ENCODE results near the gene DLGAP5. TPM values are rescaled to one million over a fixed set of nuclear protein-coding genes. Genes with fewer than 3 reads are reported as not detected.

The DLGAP5 gene
- total RNA-seq, 2 donors from 2014 or later: 90.2 to 187 TPM

DNA sequence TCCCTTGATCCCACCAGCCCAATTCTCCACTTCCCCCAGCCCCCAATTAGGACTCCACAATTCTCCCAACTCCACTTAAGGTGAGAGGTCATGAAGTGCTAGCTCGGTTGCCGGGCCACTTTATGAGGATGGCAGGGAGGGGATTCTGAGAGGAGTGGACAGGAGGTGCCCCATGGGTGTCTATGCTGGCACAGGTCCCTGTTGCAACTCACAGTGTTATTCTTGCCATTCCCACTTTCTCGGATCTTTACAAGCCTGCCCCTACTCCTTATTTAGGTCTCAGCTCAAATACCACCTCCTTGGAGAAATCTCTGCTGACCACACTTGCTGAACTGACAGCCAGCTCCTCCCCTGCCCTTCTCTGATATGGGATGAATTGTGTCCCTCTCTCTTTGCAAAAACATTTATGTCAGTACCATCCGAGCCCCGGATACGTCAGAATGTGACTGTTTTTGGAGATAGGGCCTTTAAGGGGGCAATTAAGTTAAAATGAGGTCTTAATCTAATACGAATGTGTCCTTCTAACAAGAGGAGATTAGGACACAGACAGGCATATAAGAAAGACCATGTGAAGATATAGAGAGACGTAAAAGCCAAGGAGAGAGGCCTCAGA lies 66.5 kb downstream of the DLGAP5 start:
- Mint-ChIP-seq H3K27ac (no peak overlapping the region), H3K9me3 (no peaks in the 10 kb centered on the region), H3K36me3 (no peaks in the 10 kb centered on the region)
- ATAC-seq (no peak), DNase-seq (ENCODE audit: low spot score in 2 of 2) (no peak)

DNA sequence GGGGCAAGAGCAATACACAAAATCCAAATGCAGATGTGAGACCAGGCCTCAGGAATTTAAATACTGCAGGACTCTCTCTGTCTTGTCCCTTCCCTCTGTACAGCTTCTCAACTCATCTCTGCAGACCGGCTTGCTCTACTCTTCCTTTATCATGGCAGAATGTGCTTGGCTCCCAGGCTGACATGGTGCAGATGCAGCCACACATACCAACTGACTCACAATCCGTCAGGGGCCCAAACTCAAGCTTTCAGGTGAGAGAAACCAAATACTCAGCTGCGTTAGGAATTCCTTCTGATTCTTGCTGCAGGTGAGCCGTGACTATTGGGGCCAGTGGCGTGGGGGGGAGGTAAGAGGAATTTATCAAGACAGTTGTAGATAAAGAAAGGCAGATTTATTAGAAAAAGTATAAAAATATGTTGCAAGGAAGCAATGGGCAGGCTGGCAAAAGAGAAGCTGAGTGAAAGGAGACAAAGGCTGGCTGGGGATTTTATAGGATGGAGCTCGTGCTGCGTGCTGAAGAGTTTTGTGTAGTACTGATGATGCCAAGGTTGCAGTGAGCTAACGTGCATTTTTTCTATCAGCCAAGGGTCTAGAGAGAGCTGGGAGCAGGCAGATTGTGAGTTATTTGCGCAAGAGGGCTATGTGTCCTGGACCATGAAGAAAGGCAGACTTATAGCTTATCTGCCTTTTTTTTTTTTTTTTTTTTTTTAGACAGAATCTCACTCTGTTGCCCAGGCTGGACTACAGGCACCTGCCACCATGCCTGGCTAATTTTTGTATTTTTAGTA lies 67.3 kb downstream of the DLGAP5 start:
- DNase-seq (ENCODE audit: low spot score in 2 of 2) (no peak), ATAC-seq (no peak)
- Mint-ChIP-seq H3K9me3 (no peaks in the 10 kb centered on the region), H3K27ac (no peak overlapping the region), H3K36me3 (no peaks in the 10 kb centered on the region)

DNA sequence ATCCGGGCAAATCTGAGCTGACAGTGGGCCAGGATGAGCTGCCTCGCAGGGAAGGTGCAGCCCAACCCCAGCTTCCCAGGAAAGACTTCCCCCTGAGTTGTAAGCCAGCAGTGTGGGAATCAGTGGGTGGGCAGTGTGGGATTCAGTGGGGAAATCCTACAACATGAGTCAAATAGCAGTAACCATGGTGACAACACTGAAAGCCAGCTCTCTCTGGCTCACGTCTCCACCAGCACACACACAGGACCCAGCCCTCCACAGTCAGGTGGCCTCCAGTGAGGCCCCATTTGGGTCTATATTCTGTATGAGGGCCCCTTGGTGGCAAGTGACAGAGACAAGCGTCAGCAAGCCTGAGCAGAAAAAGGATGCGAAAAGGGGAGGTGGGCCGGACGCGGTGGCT lies 68.3 kb downstream of the DLGAP5 start:
- no peak for ATAC-seq
- no peak for DNase-seq (ENCODE audit: low spot score in 2 of 2)
- Mint-ChIP-seq H3K9me3 (no peaks in the 10 kb centered on the region), H3K27ac (no peak overlapping the region), H3K36me3 (no peaks in the 10 kb centered on the region)

DNA sequence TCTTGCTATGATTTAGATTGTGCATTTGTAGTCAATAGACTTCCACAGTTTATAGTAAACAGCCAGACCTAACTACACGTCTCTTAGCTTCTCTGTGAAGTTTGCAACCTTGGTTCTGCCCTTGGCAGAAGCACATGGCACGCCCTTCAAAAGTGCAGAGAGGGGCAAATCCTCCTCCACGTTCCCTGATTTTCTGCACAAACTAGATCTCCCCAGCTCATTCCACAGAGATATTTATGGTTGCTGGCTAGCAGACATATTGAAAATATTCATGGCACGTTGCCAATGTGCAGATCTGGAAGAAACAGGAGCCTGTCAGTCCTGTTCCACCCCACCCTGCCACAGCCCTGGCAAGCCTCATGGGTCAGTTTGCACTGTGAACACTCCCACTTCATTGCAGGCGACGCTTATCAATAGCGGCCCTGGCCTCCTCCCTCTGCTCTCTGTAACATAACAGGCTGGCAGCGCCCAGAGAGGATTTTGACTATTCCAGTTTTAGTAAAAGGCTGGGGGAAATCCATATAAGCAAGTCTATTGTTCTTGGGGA lies 68.9 kb downstream of the DLGAP5 start:
- Mint-ChIP-seq H3K27ac (no peak overlapping the region), H3K36me3 (no peaks in the 10 kb centered on the region), H3K9me3 (no peaks in the 10 kb centered on the region)
- DNase-seq (ENCODE audit: low spot score in 2 of 2): no peak
- ATAC-seq: no peak

DNA sequence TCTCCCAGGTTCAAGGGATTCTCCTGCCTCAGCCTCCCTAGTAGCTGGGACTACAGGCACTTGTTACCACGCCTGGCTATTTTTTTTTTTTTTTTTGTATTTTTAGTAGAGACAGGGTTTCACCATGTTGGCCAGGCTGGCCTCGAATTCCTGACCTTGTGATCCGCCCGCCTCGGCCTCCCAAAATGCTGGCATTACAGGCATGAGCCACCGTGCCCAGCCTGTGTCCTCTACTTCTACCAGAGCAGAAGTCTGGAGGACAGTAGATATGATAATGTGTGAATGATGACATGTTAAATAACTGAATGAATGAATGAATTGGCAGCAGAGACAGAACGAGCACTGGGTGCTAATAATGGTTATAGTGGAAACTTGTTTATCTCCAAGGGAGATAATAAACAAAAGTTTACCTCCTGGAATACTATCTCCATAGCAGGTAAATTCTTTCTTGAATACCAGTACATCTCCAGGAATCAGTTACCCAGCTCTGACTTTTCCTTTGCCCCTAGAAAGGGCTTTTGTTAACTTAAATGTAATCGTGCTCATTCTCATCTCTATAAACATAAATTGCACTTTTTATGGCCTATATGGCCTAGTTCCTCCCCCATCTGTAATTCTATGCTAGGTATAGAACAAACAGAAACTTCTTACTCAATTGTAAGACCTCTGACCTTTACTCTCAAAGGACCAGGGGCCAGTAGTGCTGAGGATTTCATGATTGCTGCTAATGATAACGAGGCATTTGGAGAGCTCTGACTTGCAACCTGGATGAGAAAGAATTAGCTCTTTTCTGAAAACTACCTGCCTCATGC lies 69.6 kb downstream of the DLGAP5 start:
- no peak for ATAC-seq
- no peaks in the 10 kb centered on the region for H3K36me3 Mint-ChIP-seq
- no peak for DNase-seq (ENCODE audit: low spot score in 2 of 2)
- no peaks in the 10 kb centered on the region for H3K9me3 Mint-ChIP-seq
- H3K27ac Mint-ChIP-seq: no peak overlapping the region

DNA sequence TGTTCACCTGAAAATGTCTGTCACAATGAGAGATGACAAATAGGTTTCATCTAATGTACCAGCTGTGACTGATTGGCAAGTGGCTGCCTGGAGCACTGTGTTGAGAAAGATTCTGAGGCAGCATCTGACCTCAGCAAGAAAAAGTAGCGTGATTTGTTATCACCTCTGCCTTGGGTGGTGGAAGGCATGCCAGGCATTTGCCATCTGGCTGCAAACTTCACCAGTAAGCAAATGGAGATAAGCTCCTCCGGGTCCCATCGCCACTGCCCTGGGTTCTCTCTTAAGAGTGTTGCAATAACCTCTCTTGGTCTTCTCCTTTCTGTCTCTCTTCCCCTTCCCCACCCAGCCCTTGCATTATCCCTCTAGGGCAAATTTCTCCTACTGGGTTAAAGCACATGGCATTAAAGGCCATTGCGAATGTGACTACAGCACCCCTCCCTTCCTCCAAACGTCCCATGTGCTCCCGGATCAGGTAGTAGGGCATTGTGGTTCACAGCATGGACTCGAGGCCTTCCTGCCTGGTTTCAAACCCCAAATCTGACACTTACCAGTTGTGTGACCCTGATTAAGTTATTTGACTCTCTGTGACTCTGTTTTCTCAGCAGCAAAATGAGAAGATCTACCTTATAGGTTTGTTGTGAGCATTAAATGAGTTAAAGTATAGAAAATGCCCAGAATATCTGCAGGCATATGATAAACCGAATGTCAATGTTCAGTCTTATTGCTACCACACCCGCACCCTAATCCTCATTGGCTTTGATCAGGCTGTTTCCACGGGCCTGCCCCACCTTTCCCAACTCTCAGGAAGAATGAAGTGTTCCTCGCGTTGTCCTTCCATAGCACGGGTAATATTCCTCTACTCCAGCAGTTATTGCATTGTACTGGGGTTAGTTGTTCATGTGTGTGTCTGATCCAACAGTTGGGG lies 70.6 kb downstream of the DLGAP5 start:
- no peaks in the 10 kb centered on the region for H3K9me3 Mint-ChIP-seq
- no peak for ATAC-seq
- H3K36me3 Mint-ChIP-seq: no peaks in the 10 kb centered on the region
- H3K27ac Mint-ChIP-seq: no peak overlapping the region
- no peak for DNase-seq (ENCODE audit: low spot score in 2 of 2)

DNA sequence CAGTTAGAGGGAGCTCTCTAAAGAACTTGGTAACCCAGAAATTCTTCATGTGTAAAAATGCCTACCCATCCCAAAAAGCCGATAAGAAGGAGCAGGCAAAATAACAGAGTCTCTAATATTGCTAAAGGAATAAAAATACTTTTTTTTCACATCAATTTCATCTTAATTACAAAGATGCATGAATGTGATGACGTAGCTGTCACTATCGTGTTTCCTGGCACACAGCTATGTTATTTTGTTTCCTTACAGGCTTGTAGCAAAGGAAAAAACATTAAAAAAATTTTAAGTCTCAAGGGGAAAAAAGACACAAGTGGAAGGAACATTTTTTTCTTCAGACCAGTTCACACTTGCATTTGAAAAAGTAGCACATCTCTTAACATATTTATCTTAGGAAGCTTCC lies 72.6 kb downstream of the DLGAP5 start:
- no peak for DNase-seq (ENCODE audit: low spot score in 2 of 2)
- Mint-ChIP-seq H3K27ac (no peak overlapping the region), H3K36me3 (no peaks in the 10 kb centered on the region), H3K9me3 (no peaks in the 10 kb centered on the region)
- ATAC-seq: no peak

DNA sequence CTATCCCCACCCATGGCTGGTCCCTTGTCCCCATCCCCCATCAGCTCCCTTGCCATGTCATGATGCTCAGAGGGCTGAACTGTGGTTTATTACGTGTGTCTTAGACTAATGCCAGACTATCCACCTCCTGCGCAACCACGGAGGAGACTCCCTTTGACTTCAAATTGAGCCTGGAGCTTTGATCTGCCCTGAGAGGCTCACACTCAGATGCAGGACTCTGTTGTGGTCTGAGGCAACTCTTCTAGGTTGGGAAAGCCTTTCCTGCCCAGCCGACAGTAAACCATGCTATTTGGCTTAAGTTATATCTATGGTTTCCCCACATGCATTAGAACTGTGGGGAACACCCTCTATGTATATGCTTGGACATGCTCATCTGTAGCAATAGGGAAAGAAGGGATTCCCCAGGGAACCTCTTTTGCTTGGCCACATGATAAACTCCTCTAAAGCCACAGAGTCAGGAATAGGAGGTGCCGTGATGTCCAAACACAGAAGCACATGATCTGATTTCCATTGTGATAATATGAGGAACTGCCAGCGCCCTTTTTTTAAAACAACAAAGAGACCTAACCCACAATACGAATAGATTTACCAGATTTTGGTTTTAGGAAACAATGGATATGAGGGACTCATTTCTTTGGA lies 73.5 kb downstream of the DLGAP5 start:
- no peak overlapping the region for H3K27ac Mint-ChIP-seq
- ATAC-seq (no peak), DNase-seq (ENCODE audit: low spot score in 2 of 2) (no peak)

DNA sequence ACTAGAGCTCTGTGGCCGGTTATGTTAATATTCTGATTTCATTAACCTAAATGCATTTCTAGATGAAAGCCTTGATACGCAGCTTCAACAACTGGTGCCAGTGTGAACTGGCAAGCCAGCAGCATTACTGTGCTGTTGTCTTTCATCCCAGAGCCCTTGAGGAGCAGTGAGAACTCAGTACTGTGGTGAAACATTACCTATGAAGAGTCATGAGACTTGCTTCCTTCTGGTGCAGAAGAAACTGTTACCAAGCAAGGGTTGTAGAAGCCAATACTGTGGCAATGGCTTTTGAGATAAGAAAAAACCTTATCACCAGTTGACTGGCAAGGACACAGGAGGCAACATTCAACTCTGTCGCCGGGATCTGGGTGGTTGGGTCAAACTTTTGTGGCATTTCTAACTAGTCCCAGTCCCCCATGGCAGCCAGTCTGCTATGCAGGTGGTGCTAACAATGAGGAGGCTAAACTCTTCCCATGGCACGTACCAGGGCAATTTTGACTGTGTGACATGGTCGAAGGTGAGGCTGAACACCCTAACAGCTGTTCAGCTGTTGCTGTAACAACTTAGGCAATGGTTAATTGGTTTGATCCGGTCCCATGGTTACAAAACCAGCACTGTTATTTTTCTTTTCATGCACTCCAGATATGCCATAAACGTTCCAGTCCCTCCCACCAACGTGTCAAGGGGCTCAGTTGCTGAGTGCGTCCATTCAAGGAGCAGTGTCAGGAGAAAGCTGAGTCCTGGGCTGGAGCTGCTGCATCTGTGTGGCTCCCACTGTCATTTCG lies 74.9 kb downstream of the DLGAP5 start:
- ATAC-seq (no peak), DNase-seq (ENCODE audit: low spot score in 2 of 2) (no peak)
- peaks cover 0 to under 1% of the 10 kb centered on the region in 2 donors for H3K9me3 Mint-ChIP-seq
- no peak overlapping the region for H3K27ac Mint-ChIP-seq
- H3K36me3 Mint-ChIP-seq: no peaks in the 10 kb centered on the region

More for the DNA sequence above, 73.5 kb downstream of the DLGAP5 start:
- no peaks in the 10 kb centered on the region for H3K9me3 Mint-ChIP-seq
- H3K36me3 Mint-ChIP-seq: no peaks in the 10 kb centered on the region

DNA sequence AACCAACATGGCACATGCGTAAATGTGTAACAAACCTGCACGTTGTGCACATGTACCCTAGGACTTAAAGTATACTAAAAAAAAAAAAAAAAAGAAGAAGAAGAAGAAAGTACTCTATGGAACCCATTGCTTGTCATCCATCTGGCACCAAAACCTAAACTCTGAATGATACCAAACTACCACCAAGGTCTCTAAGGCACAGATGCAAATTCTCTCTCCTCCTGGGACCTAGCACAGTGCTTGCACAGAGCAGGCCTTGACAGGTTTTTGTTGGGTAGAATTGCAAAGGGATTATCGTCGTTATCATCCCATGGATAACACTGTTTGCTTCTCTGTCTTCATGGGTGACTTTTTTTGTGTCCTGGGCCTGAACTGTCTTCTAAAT lies 75.5 kb downstream of the DLGAP5 start:
- DNase-seq (ENCODE audit: low spot score in 2 of 2): no peak
- no peak overlapping the region for H3K27ac Mint-ChIP-seq
- ATAC-seq: no peak
- peaks cover 0 to 4% of the 10 kb centered on the region in 2 donors for H3K9me3 Mint-ChIP-seq
- H3K36me3 Mint-ChIP-seq: no peaks in the 10 kb centered on the region

DNA sequence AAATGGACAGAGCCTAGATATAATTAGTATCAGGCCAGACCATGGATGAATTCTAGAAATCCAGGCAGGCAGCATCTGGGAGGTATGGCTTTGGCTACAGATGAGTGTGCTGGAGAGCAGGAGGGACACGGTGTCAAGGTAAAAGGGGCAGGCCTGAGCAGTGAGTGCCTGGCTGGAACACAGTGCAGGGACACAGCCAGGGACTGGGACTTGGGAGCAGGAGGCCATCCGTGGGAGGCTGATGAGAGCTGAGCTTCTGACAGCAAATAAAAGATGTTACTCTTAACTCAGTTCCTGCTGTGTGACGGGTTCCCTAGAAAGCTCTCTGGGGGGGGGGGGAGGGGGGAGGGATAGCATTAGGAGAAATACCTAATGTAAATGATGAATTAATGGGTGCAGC lies 75.9 kb downstream of the DLGAP5 start:
- ATAC-seq: no peak
- Mint-ChIP-seq H3K27ac (no peak overlapping the region), H3K9me3 (peaks cover 0 to 4% of the 10 kb centered on the region in 2 donors), H3K36me3 (no peaks in the 10 kb centered on the region)
- DNase-seq (ENCODE audit: low spot score in 2 of 2): no peak

DNA sequence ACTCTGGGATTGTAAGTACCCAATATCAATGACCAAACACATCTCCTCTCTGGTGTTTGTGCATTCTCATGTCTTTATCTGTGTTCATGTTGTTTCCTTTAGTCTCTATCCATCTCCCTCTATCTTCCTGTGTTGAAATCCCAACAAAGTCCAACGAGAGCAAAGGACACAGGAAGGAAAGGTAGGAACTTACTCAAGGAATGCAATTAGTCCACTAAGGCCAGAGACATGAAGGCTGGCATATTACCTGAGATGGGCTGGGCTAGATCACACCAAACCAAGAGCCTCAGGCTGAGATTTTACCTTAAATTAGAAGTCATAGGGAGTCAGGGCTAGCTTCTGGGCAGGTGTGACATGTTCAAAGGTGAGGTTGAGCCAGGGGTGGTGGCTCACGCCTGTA lies 76.7 kb downstream of the DLGAP5 start:
- no peak for DNase-seq (ENCODE audit: low spot score in 2 of 2)
- H3K36me3 Mint-ChIP-seq: no peaks in the 10 kb centered on the region
- ATAC-seq: no peak
- peaks cover 0 to 4% of the 10 kb centered on the region in 2 donors for H3K9me3 Mint-ChIP-seq
- H3K27ac Mint-ChIP-seq: no peak overlapping the region

DNA sequence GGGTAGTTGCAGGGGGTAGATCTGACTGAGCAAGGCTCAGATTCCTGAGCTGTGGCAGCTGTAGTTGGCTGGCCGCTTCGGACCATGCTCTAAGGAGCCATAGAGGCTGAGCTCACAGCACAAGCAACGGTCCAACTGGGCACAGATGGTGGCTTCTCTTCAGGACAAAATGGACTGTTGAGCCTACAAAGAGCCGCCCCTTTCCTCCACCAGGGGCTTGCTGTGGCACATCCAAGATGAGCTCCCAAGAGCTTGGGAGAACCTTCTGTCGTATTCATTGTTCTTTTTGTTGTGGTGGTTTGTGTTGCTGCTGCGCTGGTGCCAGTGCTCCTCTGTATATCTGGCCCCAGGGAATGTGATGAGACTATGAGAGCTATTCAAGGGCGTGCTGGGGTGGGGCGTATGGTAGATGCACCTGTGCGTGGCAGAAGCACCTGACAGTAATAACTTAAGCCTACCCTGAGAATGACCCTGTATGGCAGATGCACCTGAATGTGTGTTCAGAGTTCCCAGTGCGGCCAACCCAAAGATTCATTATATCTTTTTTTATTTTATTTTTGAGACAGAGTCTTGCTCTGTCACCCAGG lies 80.2 kb downstream of the DLGAP5 start:
- Mint-ChIP-seq H3K27ac (no peak overlapping the region), H3K36me3 (peaks cover 0 to 6% of the 10 kb centered on the region in 2 donors), H3K9me3 (peaks cover 0 to 4% of the 10 kb centered on the region in 2 donors)
- ATAC-seq (no peak), DNase-seq (ENCODE audit: low spot score in 2 of 2) (no peak)

DNA sequence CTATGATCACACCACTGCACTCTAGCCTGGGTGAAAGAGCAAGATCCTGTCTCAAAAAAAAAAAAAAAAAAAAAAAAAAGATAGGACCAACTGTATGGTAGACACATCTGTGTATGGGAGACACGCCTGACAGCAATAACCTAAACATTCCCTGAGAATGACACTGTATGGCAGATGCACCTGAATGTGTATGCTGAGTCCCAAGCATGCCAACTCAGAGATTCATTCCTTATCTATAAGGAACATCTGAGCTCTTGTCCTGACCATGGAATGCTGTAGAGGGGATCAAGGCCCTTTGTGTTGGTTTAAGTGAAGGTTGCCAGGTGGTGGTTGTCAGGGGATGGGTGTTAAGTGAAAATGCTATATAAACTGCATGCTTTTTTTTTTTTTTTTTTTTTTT lies 81.5 kb downstream of the DLGAP5 start:
- DNase-seq (ENCODE audit: low spot score in 2 of 2) (no peak), ATAC-seq (no peak)
- Mint-ChIP-seq H3K27ac (no peak overlapping the region), H3K9me3 (peaks cover 0 to 9% of the 10 kb centered on the region in 2 donors), H3K36me3 (peaks cover 0 to 6% of the 10 kb centered on the region in 2 donors)

Data from activated naive CD4-positive, alpha-beta T cell treated with anti-CD3 and anti-CD28 coated beads, Interleukin-2, amount 50 U/mL, for 72 hours (primary cell).